ENCODE measurements around the gene ITGB2.
A peak's percentile ranks its signal among the peaks of the same experiment; 100 is the strongest.

The ITGB2 gene

DNA sequence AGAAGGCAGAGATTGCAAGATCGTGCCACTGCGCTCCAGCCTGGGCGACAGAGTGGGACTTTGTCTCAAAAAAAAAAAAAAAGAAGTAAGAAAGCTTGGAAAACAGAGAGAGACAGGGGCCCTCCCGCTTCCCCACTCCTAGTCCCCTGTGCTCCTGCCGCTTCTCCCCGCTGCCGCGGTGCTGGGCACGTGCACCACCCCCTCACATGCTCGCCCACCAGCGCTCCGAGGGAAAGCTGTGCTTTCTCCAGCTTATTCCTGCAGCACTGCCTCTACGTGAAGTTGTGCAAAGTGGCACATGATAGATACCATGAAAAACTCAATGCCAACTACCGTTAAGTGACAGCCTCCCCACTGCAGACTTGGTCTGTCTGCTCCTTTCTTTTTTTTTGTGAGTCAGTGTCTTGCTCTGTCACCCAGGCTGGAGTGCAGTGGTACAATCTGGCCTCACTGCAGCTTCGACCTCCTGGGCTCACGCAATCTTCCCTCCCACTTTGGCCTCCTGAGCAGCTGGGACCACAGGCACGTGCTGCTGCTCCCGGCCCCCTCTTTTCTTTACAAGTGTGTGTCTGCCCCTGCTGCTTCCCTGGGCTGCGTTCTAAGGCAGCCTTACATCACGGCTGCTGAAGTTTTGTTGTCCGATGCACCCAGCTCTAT, 34.6 kb upstream of the ITGB2 start:
- no peak for DNase-seq

DNA sequence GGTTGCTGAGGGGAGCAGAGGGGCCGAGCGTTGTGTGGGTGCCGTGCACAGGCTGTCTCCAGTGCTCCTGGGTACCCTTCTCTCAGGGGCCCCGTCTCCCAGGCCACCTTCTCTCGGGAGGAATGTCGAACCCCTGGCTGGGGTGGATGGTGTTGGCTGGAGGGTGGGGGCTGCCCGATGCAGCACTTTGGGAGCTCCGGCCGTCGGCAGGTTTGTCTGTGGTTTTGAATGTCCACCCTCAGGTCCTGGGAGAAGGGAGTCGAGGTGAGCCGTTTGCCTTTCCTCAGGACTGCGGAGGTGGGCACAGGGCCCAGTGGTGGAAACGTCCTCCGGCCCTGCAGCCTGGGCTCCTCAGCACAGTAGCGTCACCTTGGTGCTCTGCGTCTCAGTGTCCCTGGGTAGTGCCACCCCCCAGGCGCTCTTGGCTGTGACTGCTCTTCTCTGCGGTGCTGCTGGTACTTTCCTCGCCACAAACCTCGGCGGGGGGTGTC, 33.6 kb upstream of the ITGB2 start:
- DNase-seq = no peak

DNA sequence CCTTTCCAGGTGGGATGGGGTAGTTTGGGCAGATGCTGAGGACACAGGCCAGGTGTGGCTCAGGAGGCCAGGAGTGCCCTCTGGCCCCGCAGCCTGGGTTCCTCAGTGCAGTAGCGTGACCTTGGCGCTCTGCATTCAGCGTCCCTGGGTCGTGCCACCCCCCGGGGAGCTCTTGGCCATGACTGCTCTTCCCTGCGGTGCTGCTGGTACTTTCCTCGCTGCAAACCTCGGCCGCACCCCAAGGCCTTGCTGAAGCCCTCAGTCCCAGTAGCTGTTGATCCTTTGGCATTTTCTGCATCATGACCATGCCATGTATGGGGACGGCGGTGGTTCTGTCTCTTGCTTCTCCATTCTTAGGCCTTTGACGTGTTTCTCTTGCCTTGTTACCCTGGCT, 32.9 kb upstream of the ITGB2 start:
- no peak for DNase-seq

DNA sequence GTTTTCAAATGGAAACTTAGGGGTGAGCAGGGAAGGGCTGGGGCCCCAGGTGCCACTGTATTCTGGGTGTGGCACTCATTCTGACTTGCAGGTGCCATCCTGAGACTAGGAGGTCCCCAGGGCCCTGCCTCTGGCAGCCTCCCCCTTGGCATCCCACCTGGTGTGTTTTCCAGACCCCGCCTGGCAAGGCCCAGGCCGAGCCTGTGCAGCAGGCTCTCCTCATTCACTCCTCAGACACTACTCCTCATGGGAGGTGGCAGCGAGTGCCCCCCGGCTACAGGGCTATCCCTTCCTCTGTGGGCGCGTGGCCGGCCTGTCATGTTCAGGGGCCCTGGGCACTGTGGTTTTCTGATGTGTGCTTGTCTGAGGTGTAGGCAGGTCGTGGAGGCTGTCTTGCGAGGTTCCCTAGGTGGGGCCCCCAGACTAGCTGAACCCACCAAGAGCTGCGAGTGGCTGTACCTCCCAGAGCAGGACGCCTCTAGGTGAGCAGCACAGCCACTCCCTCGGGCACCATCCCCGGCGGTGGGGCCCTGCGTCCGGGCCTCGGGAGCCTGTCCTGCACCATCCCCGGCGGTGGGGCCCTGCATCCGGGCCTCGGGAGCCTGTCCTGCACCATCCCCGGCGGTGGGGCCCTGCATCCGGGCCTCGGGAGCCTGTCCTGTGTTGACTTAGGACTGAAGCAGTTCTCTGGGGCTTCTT, 32.4 kb upstream of the ITGB2 start:
- DNase-seq = no peak

DNA sequence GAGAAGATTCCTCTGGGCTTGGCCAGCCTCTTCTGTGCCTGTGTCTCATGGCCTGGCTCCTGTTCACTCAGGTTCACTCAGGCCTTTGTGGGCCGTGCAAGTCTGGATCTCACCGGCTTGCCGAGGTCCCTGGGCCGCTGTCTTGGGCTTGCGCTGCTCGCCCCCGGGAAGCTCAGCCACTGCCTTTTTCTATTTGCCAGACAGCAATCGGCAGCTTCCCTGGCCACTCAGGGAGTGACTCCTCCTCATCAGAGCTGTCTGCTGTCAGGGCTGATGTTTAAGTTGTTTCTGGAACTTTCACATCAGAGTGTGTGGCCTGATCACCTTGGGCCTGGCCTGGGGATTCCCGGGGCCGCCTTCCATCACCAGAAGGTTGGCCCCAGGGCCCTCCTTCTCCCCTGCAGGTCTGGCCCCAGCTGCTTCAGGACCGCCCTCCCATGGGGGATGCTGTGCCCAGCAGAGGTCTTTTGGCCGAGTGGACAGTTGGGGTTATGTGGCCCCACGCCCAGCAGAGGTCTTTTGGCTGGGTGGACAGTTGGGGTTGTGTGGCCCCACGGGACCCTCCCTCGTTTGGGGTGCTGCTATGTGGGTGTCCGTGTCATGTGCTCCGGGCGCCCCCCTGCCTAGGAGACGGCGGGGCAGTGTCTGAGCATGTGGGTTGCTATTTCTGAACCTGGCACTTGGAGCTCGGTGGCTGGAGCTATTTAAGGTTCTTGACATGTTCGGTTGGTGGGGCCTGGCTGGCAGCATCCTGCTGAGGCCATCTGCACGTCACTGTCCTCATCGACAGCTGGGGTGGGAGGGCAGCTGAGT, 31.6 kb upstream of the ITGB2 start:
- DNase-seq = no peak

DNA sequence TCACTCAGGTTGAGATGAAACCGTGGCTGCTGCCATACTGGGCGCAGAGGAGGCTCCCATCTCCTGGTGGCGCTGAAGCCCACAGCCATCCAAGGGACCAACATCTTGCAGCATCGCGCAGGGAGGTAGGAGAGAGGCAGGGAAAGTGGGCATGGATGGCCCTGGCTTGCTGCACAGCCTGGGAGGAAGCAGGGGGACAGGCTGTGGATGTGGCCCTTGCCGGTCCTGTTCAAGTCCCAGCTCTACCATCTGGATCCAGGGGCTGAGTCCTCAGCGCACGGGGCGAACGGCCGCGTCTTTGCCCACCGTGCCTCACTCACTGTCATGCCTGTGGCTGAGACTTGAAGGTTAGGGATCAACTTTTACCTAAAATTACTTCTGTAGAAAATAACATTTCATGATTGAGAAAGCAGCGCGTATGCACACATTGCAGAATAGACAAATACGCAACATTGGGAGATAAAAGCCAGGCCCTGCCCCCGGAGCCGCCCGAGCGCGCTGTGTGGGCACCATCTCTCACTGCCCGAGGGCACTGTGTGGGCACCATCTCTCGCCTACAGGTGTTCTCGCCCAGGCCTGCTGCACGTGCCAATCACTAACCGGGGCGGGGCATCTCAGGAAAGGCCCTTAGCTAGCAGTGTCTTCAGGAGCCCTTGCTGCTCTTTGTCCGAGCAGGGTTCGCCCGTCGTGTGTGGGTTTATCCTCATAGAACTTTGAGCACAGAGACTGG, 30.7 kb upstream of the ITGB2 start:
- no peak for DNase-seq

DNA sequence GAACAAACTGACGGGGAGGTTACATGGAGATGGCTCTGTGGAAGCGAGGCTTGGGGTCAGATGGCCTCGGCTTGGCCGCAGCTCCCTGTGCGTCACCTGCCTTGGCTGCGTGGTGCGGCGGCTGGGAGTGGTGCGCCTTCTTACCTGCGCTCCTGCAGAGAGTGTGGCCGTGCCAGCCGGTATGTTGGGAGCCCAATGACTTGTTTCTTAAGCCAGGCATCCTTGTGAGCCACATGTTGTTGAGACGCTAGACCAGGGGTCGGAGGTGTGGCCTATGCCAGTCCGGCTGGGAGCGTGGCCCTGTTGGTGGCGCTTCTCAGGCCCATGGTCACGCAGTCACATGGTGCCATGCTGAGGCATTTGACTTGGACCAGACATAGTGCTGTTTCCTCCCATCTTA, 29.7 kb upstream of the ITGB2 start:
- no peak for DNase-seq

DNA sequence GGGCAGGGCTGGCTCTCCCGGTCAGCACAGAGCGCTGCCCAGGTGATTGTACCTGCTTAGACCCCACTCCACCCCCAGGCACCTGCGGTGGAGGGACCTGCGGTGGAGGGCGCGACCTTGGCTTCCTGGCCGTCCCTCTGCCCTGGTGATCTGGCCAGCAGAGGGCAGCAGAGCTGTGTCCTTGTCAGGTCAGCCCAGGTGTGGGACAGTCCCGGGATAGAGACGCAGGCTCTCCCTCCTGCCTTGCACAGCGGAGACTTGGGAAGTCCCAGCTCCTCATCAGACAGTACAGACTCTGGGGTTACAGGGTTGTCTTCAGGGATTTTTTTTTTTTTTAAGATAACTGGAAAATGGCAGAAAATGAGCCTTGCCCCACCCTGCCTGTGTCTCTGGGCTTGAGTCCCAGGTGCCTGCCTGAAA, 29.1 kb upstream of the ITGB2 start:
- DNase-seq = peak; percentile 19

DNA sequence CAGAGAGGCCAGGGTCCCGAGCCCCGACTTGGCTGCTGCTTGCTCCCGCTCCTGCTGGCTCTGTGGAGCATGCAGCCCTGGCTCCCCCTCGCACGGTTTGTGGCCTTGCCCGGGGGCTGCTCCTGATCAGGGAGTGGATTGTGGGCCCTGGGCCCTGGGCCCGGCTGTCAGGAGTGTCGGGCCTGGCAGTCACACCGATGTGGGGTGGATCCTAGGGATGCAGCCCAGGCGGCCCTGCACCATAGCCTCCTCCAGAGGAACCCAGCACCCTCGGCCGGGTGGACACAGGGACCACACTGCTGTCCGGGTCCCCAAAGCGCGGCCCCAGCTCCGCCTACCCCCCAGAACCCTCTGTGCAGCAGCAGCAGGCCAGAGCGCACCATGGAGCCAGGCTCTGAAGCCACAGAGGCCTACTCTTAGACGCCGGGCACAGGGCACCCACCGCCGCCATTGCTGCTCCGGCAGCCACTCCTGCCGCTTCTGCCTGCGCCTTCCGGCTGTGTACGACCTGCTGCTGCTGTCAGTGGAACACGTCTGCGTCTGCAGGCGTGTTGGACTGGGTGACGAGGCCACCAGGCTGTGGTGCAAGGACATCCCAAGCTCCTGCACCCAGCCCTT, 28.6 kb upstream of the ITGB2 start:
- DNase-seq = no peak

DNA sequence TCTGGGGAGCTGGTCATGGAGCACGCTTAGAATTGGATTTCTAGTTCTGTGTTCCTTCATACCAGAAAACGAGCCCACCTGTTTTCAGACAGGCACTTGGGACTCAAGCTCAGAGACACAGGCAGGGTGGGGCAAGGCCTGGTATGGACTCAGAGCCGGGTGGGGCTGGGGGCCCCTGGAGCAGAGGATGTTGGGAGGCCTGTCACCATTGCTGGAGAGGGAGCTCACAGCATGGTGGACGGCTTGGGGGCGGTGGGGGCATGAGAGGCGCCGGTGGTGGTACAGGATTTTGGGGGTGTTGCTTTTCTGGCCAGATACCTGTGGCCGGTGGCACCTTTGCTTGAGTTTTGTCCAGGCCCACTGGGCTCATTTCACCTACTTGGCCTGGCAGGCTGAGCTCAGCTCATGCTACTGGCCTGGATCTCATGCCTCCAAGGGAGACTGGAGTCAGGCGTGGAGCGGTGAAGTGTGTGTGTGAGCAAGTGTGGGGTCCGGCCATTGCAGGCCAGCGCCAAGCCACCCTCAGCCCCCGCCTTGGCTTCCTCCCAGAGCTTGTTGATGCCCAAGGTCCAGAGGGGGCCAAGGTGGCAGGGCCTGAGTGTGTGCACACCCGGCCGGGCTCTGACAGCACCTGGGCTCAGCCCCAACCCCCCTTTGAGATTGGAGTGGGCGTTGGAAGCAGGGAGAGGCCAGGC, 27.9 kb upstream of the ITGB2 start:
- DNase-seq = no peak

DNA sequence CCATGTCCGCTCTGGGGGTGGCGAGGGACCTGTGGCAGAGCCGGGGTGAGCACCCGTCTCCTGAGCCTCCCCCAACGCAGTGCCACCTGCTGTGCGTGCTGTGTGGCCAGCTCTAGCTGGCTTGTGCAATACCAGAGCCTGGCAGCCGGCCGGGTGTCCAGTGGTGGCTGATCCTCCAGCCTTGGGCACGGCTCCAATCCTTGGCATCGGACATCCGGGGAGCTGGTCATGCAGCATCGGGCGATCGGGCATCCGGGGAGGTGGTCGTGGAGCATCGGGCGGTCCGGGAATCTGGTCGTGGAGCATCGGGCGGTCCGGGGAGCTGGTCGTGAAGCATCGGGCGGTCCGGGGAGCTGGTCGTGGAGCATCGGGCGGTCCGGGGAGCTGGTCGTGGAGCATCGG, 27.2 kb upstream of the ITGB2 start:
- DNase-seq = no peak

DNA sequence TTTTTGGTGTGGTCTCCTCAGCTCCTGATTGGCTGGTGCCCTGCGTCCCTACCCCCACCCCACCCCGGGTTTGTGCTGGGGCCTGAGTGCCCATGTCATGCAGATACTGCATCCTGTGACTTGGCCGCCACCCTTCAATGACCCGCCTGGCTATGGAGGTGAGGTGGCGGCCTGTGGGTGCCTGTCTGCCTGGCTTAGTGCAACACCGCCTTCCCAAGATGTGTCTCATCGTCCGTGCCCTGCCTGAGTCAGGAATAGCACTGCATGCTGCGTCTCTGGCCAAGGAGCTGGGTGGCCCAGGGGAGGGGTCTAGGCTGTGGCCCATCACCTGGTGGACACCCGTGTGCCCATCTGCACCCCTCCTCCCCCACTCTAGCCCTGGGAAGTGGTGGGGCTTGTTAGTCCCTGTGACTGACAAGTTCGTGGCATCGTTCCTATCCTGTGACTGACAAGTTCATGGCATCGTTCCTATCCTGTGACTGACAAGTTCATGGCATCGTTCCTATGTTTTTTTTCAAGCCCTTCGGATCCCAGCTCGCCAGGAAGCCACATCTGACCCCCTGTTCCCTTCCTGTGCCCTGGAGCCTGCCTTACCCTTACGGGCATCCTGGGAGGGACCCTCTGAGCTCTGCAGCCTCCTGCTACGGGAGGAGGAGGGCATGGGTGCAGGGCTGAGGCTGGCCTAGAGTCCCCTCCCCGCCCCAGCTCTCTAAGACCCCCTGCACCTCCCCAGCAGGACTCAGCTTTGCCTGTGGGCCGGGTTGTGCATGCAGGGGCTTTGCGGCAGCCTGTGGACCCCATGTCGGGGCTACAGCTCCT, 26.6 kb upstream of the ITGB2 start:
- DNase-seq = no peak

DNA sequence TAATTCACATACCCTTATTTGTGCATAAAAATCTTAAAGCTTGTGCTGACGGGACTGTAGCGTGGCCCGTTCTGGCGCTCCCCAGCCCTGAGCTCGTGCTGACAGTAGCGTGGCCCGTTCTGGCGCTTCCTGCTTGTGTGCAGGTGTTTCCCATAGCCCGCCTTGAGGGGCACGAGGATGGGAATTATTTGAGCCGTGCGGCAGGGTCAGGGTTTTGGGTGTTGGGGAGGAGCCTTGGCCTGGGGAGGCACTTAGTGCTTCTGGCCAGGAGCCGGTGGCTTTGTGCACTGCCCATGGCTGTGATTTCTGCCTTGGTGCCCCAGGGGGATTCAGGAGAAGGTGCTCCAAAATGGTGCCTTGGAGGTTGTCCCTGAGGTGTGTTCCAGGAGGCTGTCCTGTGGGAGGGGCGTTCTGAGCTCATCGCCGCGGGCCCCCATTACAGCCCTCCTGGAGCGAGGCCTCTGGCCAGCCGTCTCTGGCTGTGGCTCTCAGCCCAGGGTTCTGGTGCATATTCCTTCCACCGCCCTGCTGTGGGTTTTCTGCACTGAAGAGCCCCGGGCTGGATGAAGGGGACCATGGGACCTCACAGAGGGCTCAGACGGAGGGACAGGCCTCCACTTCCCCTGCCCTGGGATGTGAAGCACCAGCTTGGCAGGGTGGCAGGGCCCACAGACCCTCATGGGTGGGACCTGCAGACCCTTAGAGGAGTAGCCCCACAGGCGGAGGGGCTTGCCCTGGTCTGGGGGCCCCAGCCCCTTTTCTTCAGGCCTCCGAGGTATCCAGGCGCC, 25.7 kb upstream of the ITGB2 start:
- DNase-seq = no peak

DNA sequence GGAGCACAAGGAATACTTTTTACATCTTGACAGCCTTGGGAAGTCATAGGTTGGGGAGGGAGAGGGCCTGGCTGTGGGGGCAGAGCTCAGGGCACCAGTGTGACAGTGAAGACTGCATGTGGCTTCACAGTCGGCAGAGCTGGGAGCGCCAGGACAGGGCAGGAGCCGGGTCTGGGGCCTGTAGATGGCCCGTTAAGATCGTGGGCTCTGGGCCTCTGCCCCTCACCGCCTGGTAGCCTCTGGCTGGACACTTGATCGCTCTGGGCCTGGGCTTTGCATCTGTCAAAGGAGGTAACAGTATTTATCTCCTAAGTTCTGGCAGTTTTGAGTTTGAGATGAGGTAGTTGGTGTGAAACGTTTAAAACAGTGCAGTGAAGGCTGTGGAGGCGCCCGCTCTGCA, 23.9 kb upstream of the ITGB2 start:
- no peak for DNase-seq

DNA sequence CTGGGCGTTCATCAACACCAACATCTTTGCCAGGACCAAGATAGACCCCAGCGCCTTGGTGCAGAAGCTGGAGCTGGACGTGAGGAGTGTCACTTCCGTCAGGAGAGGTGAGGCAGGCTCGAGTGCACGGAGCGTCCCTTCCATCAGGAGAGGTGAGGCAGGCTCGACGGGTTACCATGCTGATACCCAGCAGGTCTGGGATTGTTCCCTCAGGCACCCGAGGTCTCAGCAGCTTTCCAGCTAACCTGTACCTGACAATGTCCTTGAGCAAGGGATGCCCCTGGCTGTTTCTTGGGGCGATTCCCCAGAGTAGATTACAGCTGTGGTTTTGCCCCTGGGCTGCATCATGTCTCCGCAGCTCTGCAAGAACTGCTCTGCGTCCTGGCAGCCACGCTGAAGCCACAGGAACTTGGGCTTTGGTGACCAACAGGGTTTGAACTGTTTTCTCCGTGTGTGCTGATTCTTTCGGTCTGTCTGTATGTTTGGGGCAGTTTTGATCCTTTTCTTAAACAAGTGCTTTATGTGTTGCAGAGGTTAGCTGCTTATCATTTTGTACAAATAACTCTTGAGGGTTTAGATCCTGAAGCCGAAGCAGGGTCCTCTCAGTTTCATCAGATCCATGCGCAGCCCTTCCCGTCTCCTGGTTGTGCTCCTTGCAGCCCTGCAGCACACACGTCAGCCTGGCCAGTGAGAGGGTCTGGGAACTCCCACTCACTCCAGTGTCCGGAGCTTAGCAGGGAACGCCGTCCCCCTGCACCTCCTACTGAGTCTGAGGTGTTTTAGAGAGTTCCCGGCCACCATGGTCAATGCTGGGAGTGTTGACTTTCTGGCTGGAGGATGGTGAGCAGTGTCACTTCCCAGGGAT, 23.2 kb upstream of the ITGB2 start:
- DNase-seq = no peak

DNA sequence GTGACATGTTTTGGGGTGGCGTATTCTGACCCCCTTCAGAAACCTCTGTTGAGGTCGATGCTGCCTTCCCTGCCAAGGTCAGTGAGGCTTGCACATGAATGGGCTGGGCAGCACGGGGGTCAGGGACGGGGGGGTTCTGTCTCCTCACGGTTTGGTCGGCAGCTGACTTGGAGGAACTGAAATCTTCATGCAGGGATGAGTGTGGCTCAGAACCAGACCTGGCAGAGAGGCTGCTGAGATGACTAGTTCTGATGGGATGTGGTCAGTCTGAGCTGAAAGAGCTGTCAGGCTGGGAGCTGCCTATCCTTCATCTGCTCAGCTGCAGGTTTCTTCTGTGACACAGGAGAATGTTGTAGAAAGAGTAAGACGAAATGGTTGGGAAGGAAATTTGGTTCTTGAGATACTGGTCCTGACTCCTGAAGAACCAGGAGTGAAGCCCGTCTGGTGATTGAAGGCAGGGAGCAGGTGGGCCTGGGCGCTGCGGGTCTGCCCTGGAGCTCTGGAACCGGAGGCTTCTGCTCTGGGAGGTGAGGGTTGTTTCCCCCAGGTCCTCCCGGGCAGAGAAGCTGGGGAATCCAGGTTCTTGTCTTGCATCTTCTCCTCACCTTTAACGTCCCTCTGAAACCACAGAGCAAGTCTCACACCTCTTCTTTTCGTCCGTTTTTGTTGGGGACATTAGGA, 22.4 kb upstream of the ITGB2 start:
- no peak for DNase-seq

DNA sequence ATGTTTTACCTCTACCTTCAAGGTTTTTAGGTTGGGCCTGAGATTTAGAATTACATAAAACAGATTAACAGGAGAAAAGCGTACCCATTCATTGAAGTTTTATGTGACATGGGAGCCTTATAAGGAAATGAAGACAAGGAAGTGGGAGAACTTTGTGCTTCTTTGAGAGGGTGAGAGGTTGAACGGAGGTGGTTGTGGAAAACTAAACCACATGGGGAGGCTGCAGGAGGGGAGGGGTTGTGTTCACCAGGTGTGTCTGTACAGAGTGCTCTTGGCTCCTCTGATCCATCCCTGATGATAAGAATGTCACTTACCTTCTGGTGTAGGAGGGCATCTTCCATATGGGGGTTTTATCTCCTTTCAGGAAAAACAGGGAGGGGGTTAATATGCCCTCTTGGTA, 21.9 kb upstream of the ITGB2 start:
- no peak for DNase-seq

DNA sequence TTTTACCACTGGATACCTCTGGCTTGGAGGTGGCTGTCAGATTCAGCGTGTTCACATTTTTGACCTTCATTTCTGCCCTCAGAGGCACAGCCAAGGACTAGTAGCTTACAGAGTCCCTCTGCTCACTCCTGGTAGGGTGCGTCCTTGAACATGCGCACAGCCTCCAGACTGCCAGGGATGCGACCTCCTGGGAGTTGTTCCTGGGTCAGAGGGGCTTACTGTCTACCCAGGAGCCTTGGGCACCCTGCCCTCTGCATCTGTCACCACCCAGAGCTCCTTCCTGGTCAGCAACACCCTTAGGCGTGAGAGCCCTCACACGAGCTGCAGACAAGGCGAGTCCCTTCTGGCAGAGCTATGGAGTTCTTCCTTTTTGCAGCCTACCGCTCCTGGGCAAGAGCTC, 20.9 kb upstream of the ITGB2 start:
- no peak for DNase-seq

Data from amniotic stem cell (primary cell).